Lower leg skin (tissue), 3 donors: ENCODE results near the gene FAM25A.

ENCODE experiments used
- CTCF ChIP-seq, 3 donors: fragments of 450-650 bp; IDR thresholded peaks; one replicate each; pipeline ENCODE4 v1.5.1; 2016; ENCODE audit warnings: antibody characterized with exemption in 3 of 3, mild to moderate bottlenecking in 3 of 3, moderate library complexity in 2 of 3
- POLR2A ChIP-seq, 2 donors: fragments of 450-650 bp; IDR thresholded peaks; one replicate each; pipeline ENCODE4 v1.6.1; 2016 to 2017; ENCODE audit warnings: antibody characterized with exemption in 2 of 2, mild to moderate bottlenecking in 1 of 2, moderate library complexity in 1 of 2

DNA sequence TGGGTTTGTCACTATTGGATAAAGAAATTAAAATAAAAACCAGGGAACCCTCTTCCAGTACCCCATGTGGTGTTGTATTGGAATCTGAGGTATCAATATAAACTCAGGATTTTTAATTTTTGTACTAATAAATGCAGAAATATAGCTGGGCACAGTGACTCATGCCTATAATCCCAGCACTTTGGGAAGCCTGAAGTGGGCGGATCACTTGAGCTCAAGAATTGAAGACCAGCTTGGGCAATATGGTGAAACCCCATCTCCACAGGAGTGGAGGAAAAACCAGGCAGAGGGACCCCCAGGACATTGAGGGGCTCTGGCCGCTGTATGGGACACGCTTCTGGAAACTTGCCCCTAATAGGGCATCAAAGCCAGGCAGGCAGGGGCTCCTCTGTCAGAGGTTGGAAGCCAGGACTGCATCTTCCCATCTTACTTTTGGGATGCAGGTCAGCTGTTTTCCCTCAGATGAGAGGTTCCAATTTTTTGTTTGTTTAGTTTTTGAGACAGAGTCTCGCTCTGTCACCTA lies 40.7 kb upstream of the FAM25A start:
- TF ChIP-seq CTCF (IDR thresholded peaks at IDR 0.05) (no peak), POLR2A (IDR thresholded peaks at IDR 0.05) (no peak)
